ENCODE data around the gene TSHZ2.
"Not testable (repeated sequence)": the region's sequence is repeated elsewhere in the genome, so short reads cannot be mapped to it uniquely, and the experiment has no call there.

TSHZ2 gene

GRCh38 chr20:53020834-53021233 lies 48.7 kb downstream of the TSHZ2 start:
- no peaks in the 10 kb centered on the region for H3K36me3 ChIP-seq
- no peaks in the 10 kb centered on the region for H4K20me1 ChIP-seq
- no peak overlapping the region for H3K9ac ChIP-seq
- H3K9me3 ChIP-seq: peaks cover 7% of the 10 kb centered on the region; the same call in 1 of the 2 replicates
- H3K4me1 ChIP-seq: no peaks in the 10 kb centered on the region
- no peak overlapping the region for H3K27ac ChIP-seq
- no peaks in the 10 kb centered on the region for H3K27me3 ChIP-seq
- H3K4me2 ChIP-seq: no peak overlapping the region
- TF ChIP-seq Cebpa-rat (IDR thresholded peaks at IDR 0.05): no peak
- H3K4me3 ChIP-seq: no peak overlapping the region

DNA sequence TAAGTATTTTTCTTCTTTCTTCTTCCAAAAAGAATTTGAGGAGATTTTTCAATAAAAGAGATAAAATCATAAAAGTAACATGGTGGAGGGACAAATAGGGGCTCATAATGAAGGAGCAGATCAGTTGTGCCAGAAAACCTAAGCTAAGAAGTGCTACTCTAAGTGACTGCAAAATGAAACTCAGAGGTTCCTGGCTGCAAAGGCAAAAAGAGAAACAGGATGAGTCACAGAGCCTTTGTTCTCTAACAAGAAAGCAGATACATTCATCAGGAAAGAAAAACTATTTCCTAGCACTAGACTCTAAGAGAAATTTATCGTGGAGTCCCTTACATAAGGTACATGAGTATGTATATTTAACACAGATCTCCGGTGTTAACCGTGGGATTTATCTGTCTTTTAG lies 49.8 kb downstream of the TSHZ2 start:
- Histone ChIP-seq H3K36me3 (no peaks in the 10 kb centered on the region), H3K9ac (no peak overlapping the region), H3K4me3 (no peak overlapping the region), H3K27ac (no peak overlapping the region), H3K27me3 (no peaks in the 10 kb centered on the region), H3K4me1 (no peaks in the 10 kb centered on the region), H4K20me1 (no peaks in the 10 kb centered on the region), H3K4me2 (no peak overlapping the region), H3K9me3 (peaks cover 7% of the 10 kb centered on the region; the same call in 1 of the 2 replicates)
- TF ChIP-seq Cebpa-rat (IDR thresholded peaks at IDR 0.05): no peak

DNA sequence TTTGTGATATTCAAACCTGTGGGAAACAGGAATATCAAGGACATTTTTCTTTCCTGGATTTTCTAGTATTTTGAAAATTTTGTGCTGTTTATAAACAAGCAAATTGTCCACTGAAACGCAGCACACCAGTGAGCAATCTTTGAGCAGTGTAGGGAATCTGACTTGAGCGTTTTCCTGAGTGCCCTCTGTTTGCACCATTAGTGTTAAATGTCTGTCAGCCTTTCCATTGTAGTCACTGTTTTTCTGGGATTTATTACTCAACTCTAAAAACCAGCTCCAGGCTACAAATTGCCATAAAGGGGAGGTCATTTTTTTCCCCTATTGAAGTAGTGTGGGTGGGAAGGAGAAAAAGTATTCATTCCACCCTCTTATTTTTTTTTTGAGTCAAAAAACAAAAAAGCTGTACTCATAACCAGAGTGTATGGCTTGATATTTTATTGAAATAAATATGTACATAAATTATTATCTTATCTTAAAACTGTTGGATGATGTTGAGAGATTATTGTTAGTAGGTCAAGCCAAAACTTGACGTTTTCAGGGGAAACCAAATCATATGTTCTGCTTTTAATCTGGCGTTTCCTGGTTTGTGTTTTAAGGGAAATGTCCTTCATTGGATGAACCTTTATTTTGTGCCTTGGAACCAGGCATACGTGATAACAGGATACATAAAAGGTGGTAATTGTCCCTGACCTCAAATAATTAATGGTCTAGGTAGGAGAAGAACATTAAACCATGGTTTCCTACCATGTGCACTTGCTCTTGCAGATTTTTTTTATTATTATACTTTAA lies 51.8 kb downstream of the TSHZ2 start:
- peaks cover 7% of the 10 kb centered on the region; the same call in 1 of the 2 replicates for H3K9me3 ChIP-seq
- H3K9ac ChIP-seq: no peak overlapping the region

DNA sequence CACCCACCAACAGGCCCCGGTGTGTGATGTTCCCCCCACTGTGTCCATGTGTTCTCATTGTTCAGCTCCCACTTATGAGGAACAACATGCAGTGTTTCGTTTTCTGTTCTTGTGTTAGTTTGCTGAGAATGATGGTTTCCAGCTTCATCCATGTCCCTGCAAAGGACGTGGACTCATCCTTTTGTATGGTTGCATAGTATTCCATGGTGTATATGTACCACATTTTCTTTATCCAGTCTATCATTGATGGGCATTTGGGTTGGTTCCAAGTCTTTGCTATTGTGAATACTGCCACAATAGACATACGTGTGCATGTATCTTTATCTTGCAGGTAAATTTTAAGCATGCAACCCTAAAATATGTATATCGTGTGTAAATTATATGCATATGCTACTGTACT lies 52.5 kb downstream of the TSHZ2 start:
- not testable (repeated sequence) for H3K36me3 ChIP-seq, H3K4me3 ChIP-seq, H3K27me3 ChIP-seq, H3K9me3 ChIP-seq, H3K4me1 ChIP-seq, H3K9ac ChIP-seq, H4K20me1 ChIP-seq, H3K27ac ChIP-seq, H3K4me2 ChIP-seq

More for the DNA sequence above, 51.8 kb downstream of the TSHZ2 start:
- H3K36me3 ChIP-seq: no peaks in the 10 kb centered on the region
- H4K20me1 ChIP-seq: no peaks in the 10 kb centered on the region
- H3K4me1 ChIP-seq: no peaks in the 10 kb centered on the region
- H3K27me3 ChIP-seq: no peaks in the 10 kb centered on the region
- no peak for TF ChIP-seq Cebpa-rat (IDR thresholded peaks at IDR 0.05)
- H3K4me2 ChIP-seq: no peak overlapping the region
- H3K27ac ChIP-seq: no peak overlapping the region
- H3K4me3 ChIP-seq: no peak overlapping the region

GRCh38 chr20:53027089-53027488 lies 54.9 kb downstream of the TSHZ2 start:
- H3K4me1 ChIP-seq: peaks cover 5% of the 10 kb centered on the region; the same call in 1 of the 2 replicates
- no peak overlapping the region for H3K27ac ChIP-seq
- H3K4me3 ChIP-seq: no peak overlapping the region
- no peak overlapping the region for H3K4me2 ChIP-seq
- TF ChIP-seq Cebpa-rat (IDR thresholded peaks at IDR 0.05): no peak
- H3K9me3 ChIP-seq: no peaks in the 10 kb centered on the region
- no peaks in the 10 kb centered on the region for H4K20me1 ChIP-seq
- no peak overlapping the region for H3K9ac ChIP-seq
- H3K27me3 ChIP-seq: no peaks in the 10 kb centered on the region
- H3K36me3 ChIP-seq: no peaks in the 10 kb centered on the region

DNA sequence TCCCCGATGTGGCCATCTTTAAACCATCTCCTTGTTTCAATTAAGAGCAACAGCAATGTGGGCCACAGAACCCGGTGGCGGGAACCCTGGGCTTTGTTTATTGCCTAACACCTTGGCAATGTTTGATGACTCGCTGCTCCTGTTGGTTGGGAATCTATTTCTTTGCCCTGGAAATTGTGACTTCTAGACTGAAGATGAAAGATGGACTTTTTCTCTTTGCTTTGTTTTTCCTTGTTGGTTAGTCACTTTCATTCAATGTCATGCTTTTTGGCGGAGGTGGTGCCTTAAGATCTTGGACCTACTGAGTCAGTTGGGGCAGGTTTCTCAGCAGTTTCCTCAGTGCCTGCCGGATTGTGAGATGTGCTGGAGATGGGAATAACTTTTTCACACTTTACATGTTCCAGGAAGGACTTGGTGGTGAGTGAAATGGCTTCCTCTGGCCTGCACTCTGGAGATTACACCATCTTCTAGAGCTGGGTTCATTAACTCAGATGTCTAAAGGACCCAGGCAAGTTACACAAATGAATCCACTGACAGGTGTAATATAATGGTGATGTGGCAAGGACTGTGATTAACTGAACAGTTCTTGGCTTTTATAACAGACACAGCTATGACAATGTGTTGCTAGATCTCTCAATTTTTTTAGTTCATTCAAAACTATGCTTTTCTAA lies 56.3 kb downstream of the TSHZ2 start:
- Histone ChIP-seq H3K9ac (no peak overlapping the region), H4K20me1 (no peaks in the 10 kb centered on the region), H3K4me2 (no peak overlapping the region), H3K4me1 (peaks cover 5% of the 10 kb centered on the region; the same call in 1 of the 2 replicates), H3K36me3 (no peaks in the 10 kb centered on the region), H3K9me3 (no peaks in the 10 kb centered on the region), H3K4me3 (no peak overlapping the region), H3K27ac (no peak overlapping the region), H3K27me3 (no peaks in the 10 kb centered on the region)
- no peak for TF ChIP-seq Cebpa-rat (IDR thresholded peaks at IDR 0.05)

GRCh38 chr20:53030061-53030460 lies 57.9 kb downstream of the TSHZ2 start:
- no peak overlapping the region for H3K4me2 ChIP-seq
- H3K4me3 ChIP-seq: no peak overlapping the region
- TF ChIP-seq Cebpa-rat (IDR thresholded peaks at IDR 0.05): no peak
- no peak overlapping the region for H3K9ac ChIP-seq
- no peaks in the 10 kb centered on the region for H4K20me1 ChIP-seq
- no peak overlapping the region for H3K27ac ChIP-seq
- H3K4me1 ChIP-seq: peaks cover 5% of the 10 kb centered on the region; the same call in 1 of the 2 replicates
- H3K36me3 ChIP-seq: no peaks in the 10 kb centered on the region
- H3K27me3 ChIP-seq: no peaks in the 10 kb centered on the region
- no peaks in the 10 kb centered on the region for H3K9me3 ChIP-seq

GRCh38 chr20:53032046-53032445 lies 59.9 kb downstream of the TSHZ2 start:
- TF ChIP-seq Cebpa-rat (IDR thresholded peaks at IDR 0.05): no peak
- H3K4me3 ChIP-seq: no peak overlapping the region
- H3K36me3 ChIP-seq: no peaks in the 10 kb centered on the region
- H3K4me1 ChIP-seq: peaks cover 7% of the 10 kb centered on the region
- no peak overlapping the region for H3K27ac ChIP-seq
- H4K20me1 ChIP-seq: no peaks in the 10 kb centered on the region
- no peak overlapping the region for H3K4me2 ChIP-seq
- H3K9ac ChIP-seq: no peak overlapping the region
- H3K9me3 ChIP-seq: no peaks in the 10 kb centered on the region
- no peaks in the 10 kb centered on the region for H3K27me3 ChIP-seq

GRCh38 chr20:53032478-53032932 lies 60.3 kb downstream of the TSHZ2 start:
- no peaks in the 10 kb centered on the region for H4K20me1 ChIP-seq
- H3K27me3 ChIP-seq: no peaks in the 10 kb centered on the region
- H3K9me3 ChIP-seq: no peaks in the 10 kb centered on the region
- H3K36me3 ChIP-seq: no peaks in the 10 kb centered on the region
- no peak for TF ChIP-seq Cebpa-rat (IDR thresholded peaks at IDR 0.05)
- H3K9ac ChIP-seq: no peak overlapping the region
- H3K4me1 ChIP-seq: peaks cover 10% of the 10 kb centered on the region
- H3K4me2 ChIP-seq: no peak overlapping the region
- H3K4me3 ChIP-seq: no peak overlapping the region
- no peak overlapping the region for H3K27ac ChIP-seq

- H3K27ac ChIP-seq: no peak overlapping the region
Observed at GRCh38 chr20:53033176-53033575, 61.0 kb downstream of the TSHZ2 start.

More at GRCh38 chr20:53033176-53033575, 61.0 kb downstream of the TSHZ2 start:
- TF ChIP-seq Cebpa-rat (IDR thresholded peaks at IDR 0.05): no peak
- Histone ChIP-seq H3K36me3 (no peaks in the 10 kb centered on the region), H3K27me3 (no peaks in the 10 kb centered on the region), H3K9ac (no peak overlapping the region), H3K9me3 (no peaks in the 10 kb centered on the region), H3K4me1 (peaks cover 10% of the 10 kb centered on the region), H3K4me3 (no peak overlapping the region), H4K20me1 (no peaks in the 10 kb centered on the region), H3K4me2 (no peak overlapping the region)

All from BLaER1 (cell line).